Lower lobe of right lung (tissue), 2 donors: ENCODE measurements around the gene ELFN2. TPM values are rescaled to one million over a fixed set of nuclear protein-coding genes. Genes with fewer than 3 reads are reported as not detected.

ENCODE experiments used
- ATAC-seq, 2 donors: fragments of 200-7000 bp; cut with Tn5 transposase; one replicate each; pipeline ENCODE4 v1.9.1; 2020 to 2022; ENCODE audit warnings: mild to moderate bottlenecking in 2 of 2, moderate library complexity in 2 of 2
- DNase-seq: peaks from one replicate; pipeline ENCODE4 v3.0.0-alpha.2; 2020
- H3K27ac ChIP-seq: fragments of 200-600 bp; one replicate; pipeline ENCODE4 v1.8.0; 2022
- H3K27me3 ChIP-seq: fragments of 200-600 bp; one replicate; pipeline ENCODE4 v1.8.0; 2022; ENCODE audit warnings: low read depth
- H3K36me3 ChIP-seq: fragments of 200-600 bp; one replicate; pipeline ENCODE4 v1.8.0; 2022; ENCODE audit warnings: mild to moderate bottlenecking
- H3K4me1 ChIP-seq: fragments of 200-600 bp; one replicate; pipeline ENCODE4 v1.8.0; 2022
- H3K4me3 ChIP-seq: fragments of 200-600 bp; one replicate; pipeline ENCODE4 v1.8.0; 2022; ENCODE audit warnings: mild to moderate bottlenecking
- H3K9me3 ChIP-seq: fragments of 200-600 bp; one replicate; pipeline ENCODE4 v1.8.0; 2022
- intact Hi-C: fragments of 100-400 bp; cut with DNase I; formaldehyde crosslinking; loops from one replicate; pipeline ENCODE4 v1.11.0; 2022
- total RNA-seq: library from RNA; stranded (reverse); fragmentation: NEBNext Ultra II Directional; extraction: Animal tissue kit (Norgen Biotek cat#: 25700); gene quantifications from one replicate; pipeline ENCODE4 v1.2.1, GENCODE V29; 2021
- TF ChIP-seq, protein P1 (sequence below): fragments of 200-600 bp; IDR thresholded peaks from one replicate; pipeline ENCODE4 v1.8.0; 2022; ENCODE audit warnings: antibody characterized with exemption, mild to moderate bottlenecking
- donor health status: DM: no; HTN: yes; CAD: no; lungs with severe emphysema.

Gene ELFN2
- total RNA-seq, 1 donor from 2014 or later, result 0.89 TPM

DNA sequence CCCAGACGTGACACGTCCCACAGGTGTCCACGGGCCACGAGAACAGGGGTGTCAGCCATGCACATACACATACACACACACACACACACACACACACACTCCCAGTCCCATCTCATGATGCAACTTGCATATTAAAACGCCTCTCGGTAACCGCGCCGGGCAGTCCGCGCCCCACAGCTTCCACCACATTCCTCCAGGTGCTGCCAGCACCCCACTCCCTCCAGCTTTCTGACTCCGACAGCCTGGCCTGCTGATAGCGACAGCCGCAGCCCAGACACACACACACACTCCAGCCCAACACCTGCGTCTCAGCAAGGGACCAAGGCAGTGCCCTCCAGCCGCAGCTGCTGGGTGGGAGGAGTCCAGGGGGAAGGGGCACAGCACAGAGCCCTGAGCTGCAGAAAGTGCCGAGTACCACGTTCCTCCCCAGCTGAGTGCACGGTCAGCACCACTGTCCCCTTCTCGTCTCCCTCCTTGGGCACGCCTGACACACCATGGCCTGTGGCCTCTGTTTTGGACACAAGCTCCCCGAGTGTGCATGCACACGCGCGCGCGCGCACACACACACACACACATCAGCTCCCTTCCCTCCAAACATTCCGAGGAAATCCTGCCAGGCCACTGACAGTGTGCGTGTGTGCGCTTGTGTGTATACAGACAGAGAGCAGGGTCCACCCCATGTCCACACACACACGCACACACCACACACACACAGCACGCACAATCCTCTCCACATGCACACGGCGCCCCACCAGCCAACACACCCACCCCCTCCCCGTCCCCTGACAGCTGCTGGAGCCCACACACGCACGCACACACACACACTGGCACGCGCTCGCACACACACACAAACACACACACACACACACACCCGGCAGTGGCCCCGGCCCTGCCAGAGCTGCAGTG lies 1.2 kb downstream of the ELFN2 start:
- peak; percentile 23 to 24 for ATAC-seq
- intact Hi-C loops, result no loop called here
- DNase-seq, result no peak

DNA sequence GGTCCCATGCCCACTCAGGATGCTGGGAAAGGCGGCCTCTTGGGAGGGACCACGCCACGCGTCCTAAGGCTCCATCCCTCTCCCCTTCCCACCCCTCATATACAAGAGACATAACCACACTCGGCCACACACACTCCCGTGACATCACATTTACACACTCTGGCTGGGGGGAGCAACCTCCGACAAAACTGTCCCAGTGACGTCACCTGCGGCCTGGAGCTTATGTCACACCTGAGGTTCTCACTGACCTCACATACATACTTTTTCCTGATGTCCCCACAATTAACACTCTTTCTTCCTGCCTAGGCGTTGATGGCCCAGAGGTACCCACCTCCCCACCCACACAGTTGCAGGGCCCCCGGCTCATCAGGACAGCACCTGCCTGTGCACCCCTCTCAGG lies 1.9 kb downstream of the ELFN2 start:
- Histone ChIP-seq H3K27me3 (peaks cover 71% of the 10 kb centered on the region), H3K9me3 (no peaks in the 10 kb centered on the region), H3K36me3 (no peaks in the 10 kb centered on the region), H3K4me3 (no peak overlapping the region), H3K4me1 (peaks cover 17% of the 10 kb centered on the region), H3K27ac (no peak overlapping the region)
- DNase-seq (no peak), ATAC-seq (no peak)
- intact Hi-C loops, result no loop called here
- TF ChIP-seq, protein P1, sequence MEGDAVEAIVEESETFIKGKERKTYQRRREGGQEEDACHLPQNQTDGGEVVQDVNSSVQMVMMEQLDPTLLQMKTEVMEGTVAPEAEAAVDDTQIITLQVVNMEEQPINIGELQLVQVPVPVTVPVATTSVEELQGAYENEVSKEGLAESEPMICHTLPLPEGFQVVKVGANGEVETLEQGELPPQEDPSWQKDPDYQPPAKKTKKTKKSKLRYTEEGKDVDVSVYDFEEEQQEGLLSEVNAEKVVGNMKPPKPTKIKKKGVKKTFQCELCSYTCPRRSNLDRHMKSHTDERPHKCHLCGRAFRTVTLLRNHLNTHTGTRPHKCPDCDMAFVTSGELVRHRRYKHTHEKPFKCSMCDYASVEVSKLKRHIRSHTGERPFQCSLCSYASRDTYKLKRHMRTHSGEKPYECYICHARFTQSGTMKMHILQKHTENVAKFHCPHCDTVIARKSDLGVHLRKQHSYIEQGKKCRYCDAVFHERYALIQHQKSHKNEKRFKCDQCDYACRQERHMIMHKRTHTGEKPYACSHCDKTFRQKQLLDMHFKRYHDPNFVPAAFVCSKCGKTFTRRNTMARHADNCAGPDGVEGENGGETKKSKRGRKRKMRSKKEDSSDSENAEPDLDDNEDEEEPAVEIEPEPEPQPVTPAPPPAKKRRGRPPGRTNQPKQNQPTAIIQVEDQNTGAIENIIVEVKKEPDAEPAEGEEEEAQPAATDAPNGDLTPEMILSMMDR, result no peak

More for the DNA sequence above, 1.2 kb downstream of the ELFN2 start:
- peaks cover 70% of the 10 kb centered on the region for H3K27me3 ChIP-seq
- H3K9me3 ChIP-seq, result no peaks in the 10 kb centered on the region
- no peak overlapping the region for H3K27ac ChIP-seq
- H3K4me3 ChIP-seq, result no peak overlapping the region
- H3K36me3 ChIP-seq, result no peaks in the 10 kb centered on the region
- H3K4me1 ChIP-seq, result peaks cover 12% of the 10 kb centered on the region
- TF ChIP-seq, protein P1, result no peak

DNA sequence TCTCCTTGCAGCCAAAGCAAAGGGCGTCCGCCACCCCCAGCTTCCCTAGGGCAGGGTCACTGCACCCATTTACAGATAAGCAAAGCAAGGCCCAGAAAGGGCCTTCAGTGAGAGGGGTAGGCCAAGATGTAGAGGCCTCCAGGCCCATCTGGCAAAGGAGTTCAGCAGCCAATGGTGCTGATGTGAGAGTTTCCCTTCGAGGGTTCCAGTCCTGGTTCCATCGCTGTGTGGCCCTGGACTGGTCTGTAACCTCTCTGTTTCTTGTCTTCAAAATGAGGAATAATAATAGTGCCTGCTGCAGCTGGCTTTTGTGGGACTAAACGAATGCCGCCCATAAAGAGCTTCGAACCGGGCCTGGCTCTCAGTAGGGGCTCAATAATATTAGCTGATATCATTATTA lies 4.0 kb downstream of the ELFN2 start:
- intact Hi-C loops, result no loop called here
- Histone ChIP-seq H3K36me3 (no peaks in the 10 kb centered on the region), H3K4me3 (no peak overlapping the region), H3K9me3 (no peaks in the 10 kb centered on the region), H3K27me3 (peaks cover 72% of the 10 kb centered on the region), H3K4me1 (peaks cover 26% of the 10 kb centered on the region), H3K27ac (no peak overlapping the region)
- DNase-seq, result no peak
- ATAC-seq, result no peak
- TF ChIP-seq, protein P1, result no peak

DNA sequence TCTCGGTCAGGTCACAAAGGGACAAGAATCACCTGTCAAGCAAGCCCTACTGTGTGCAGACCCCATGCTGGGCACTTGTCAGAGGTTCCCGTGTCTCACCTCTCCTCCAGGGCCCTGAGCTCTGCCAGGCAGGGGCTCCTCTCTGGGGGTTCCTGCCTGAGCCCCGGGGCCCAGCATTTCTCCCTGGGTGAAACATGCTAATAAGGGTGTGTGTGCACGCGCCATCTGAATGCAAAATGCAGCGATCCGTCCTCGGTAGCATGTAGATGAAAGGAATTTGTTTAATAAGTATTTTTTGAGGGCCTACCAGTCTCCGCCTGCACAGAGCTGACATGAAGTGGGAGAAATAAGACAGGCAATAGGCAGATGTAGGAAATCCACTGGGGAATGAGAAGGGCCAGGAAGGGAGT lies 5.8 kb downstream of the ELFN2 start:
- no peaks in the 10 kb centered on the region for H3K9me3 ChIP-seq
- TF ChIP-seq, protein P1, result no peak
- no peak for ATAC-seq
- no peak for DNase-seq
- peaks cover 15% of the 10 kb centered on the region for H3K4me1 ChIP-seq
- H3K27ac ChIP-seq, result no peak overlapping the region
- H3K27me3 ChIP-seq, result peaks cover 67% of the 10 kb centered on the region
- H3K36me3 ChIP-seq, result no peaks in the 10 kb centered on the region
- intact Hi-C loops, result no loop called here
- H3K4me3 ChIP-seq, result no peak overlapping the region

DNA sequence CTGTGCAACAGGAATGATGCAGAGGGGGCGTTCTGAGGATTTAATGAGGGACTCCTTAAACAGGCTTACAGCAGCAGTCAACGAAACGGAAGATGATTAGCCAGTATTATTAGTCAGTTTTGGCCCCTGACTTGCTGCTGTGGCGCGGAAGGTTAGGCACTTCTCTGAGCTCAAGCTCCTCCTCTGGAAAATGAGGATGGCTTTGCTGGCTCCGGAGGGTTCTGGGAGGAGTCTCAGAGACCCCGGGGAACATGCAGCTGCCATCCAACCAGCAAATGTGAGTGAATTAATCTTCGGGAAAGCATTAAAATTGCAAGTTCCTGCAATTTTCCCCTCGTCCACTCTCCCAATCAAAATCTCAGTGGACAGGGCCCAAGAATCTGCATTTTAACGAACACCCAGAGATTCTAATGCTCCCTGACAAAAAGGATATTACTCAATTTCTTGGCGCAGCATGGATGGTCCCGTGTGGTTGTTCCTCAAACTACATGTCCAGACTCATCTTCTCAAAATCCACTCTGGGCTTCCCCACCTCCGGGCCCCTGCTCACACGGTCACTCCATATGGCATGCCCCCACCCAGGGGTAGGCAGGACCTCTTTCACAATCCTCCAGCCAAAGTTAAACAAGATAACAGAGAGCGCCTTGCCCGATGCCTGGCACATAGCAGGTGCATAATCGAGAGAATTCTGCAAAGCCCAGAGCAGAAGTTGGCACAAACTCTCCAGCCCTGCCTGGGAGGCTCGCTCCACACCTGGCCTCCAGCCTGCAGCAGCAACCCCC lies 6.4 kb downstream of the ELFN2 start:
- no peak for ATAC-seq
- Histone ChIP-seq H3K9me3 (no peaks in the 10 kb centered on the region), H3K36me3 (no peaks in the 10 kb centered on the region), H3K4me3 (no peak overlapping the region), H3K27me3 (peaks cover 73% of the 10 kb centered on the region), H3K4me1 (peaks cover 15% of the 10 kb centered on the region), H3K27ac (no peak overlapping the region)
- intact Hi-C loops, result no loop called here
- no peak for DNase-seq
- TF ChIP-seq, protein P1, result no peak
